Measurements from ENCODE around the gene KLF6.

The KLF6 gene

DNA sequence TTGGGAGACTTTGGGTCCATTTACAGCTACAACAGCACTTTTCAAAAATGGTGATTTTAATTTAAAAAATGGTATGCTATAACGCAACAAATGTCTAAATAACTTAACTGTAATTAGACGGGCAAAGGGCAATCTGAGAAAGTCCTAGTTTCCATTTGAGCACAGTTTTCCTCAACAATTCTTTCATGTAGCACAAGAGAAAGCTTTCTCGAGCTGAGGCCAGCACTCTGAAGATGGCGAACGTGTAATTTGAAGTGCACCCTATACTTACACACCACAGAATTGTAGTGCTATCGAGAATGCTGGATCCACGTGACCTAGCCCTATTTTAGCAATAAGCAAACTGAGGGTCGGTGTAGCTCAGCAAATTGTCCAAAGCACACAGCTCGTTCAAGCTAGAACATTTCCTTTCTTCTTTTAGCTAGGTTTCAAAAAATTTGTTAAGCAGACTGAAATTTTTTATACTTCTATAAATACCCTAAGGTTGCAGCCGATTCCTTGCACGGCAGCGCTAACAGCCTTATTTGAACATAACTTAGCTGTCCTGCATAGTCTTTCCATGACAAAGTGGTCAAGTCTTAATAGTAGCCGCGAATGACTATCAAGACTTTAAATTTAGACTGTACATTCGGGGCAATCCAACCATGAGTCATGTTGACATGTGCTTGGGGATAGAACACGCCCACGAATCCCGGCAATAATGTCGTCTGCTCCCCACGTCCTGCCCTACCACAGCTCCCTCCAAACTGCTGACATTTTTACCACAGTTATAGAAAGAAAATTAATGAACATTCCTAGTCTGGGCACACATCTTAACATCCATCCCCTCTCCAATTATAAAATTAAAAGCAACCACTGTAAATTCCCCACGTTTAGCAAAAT lies 10.0 kb downstream of the KLF6 start:
- no peak for DNase-seq (ENCODE audit: low read depth)

- no peak for DNase-seq (ENCODE audit: low read depth)
Observed at GRCh38 chr10:3774018-3774813, 10.8 kb downstream of the KLF6 start.

DNA sequence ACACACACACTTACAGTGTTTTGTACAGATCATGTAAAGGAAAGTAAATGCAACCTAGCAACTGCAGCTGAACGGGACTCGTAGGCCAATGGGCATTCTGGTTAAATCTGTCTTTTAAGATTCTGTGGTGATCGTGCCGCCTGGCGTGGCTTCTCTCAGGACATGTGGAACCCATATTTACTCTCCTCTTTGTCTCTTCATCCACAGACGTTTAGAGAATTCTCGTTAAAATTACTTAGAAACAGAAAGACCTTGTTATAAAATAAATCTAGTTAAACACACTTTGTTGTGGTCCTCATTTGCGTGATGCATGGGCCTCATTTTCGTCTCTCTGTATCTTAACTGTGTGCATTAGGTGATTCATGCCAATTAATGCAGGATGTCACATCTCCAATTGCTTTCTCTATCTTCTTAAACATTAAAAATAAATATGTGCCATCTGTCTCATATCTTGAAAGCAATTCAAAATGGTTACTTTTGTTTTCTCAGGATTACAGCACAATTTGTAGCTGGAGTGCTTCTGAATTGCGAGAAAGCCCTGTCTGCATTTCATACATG lies 11.5 kb downstream of the KLF6 start:
- no peak for DNase-seq (ENCODE audit: low read depth)

GRCh38 chr10:3772361-3773171 lies 12.4 kb downstream of the KLF6 start:
- no peak for DNase-seq (ENCODE audit: low read depth)

DNA sequence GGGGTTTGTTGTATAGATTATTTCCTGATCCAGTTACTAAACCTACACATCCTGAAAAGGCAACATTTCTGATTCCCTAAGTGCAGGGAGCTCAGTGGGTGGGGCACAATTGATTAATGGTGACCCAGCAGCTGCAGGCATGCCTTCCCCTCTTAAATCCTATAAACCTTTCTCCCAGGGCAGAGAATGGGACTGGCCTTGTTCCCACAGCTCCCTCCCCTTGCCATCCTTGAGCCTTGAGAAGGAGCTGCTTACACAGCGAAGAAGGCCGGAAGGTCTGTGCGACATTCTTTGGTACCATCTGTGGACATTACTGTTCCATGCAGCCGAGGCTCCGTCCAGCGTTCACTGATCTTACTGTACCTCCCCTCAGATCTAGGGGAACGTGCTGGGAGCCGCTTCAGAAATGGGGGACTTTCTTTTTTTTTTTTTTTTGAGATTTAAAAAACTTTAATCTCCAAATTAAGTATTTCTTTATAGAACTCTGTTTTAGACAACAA lies 14.3 kb downstream of the KLF6 start:
- DNase-seq (ENCODE audit: low read depth), result no peak

GRCh38 chr10:3769556-3769955 lies 15.5 kb downstream of the KLF6 start:
- DNase-seq (ENCODE audit: low read depth), result no peak

DNA sequence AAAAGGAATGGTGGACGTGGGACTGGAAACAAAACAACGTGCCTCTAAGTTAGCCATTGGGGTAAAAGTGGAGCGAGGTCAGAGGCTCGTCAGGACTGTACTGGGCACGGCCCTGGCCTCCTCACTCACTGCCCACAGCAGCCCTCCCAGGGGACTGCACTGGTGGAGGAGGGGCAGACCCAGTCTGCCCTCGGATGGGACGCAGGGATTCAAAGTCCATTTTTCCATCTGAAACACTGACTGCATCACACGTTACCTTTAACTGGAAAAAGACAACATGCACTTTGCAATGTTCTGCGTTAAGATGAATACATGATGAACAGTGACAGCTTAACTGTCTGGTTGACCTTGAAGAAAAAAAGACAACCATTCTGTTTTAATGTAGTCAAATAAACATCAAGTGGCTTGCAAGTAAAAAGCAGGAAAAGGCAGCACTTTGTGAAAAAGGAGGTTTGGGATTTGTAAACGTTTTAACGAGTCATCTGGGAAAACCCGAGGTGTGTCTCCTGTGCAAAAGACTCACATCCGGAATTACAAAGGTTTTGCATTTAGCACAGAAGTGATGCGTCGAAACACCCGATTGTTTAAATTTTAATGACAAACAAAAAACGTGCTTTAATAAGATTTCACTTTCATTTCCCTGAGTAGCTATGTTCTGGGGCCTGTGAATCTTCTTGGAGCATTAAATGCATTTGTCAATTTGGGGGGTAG lies 18.8 kb downstream of the KLF6 start:
- DNase-seq (ENCODE audit: low read depth), result no peak

DNA sequence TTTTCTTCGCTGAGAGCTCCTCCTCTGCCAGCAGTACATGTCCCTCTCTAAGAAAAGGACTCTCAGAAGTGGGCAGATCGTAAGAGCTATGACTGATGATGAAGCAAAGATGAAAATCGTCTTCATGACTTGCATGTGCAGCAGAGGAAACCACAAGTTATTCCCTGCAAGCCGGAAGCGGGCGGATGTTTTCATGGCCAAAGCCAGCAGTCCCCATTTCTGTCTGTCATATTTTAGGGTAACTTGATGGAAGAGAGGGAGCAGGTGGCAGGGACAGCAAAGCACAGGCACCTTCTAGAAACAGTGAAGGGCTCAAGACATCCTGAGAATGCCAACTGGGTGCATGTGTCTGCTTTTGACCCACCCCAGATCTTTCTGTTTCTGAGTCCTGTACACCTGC lies 19.9 kb downstream of the KLF6 start:
- DNase-seq (ENCODE audit: low read depth), result no peak

- no peak for DNase-seq (ENCODE audit: low read depth)
Observed at GRCh38 chr10:3764626-3765112, 20.3 kb downstream of the KLF6 start.

DNA sequence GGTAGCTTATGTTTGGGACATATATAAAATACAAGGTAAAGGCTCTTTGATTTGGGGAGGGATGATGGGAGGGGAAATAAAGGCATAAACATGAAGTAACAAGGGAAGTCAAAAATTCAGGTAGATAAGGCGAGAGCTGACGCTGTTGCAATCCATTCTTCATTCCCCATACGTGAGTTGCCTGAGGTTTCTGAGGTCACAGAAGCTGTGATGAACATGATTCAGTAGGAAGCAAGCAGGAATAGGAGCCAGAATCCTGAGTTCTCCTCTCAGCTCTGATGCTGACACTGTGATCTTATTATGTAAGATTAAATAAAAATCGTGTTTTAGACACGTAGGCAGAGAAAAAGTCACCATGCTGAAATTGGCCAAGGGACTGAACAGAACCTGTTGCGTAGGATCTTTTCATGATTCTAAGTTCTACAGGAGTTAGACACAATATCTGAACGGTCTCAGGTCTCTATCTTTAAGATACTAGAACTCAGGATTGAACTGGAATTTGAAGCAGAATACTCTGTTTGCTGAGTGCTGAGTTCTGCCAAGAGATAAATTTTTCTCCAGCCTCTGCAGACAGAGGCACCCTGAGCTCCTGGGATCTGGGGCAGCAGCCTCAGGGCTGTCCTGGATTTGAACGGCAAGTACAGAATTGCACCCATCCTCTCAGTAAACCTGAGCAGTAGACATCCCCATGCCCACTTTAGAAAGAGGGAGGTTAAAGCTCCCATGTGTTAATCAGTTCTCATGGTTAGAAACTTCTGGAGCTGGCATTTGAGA lies 21.0 kb downstream of the KLF6 start:
- no peak for DNase-seq (ENCODE audit: low read depth)

GRCh38 chr10:3763035-3763456 lies 22.0 kb downstream of the KLF6 start:
- no peak for DNase-seq (ENCODE audit: low read depth)

DNA sequence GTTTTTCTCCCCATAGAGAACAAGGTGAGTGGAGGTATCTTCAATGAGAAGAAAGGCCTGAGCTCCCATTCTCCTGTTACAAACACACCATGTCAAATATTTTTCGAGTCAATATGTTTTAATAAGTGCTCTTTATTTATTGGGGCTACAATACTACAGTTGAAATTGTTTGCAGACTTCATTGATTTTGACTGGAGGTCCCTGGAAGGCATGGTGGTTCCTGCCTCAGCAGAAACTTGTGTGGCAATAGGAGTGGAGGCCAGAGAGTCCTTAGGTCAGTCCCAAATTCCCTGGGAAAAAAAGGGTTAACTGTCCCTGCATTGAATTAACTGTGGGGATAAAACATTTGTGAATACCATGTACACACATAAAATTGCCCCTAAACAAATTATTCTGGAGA lies 22.7 kb downstream of the KLF6 start:
- no peak for DNase-seq (ENCODE audit: low read depth)

DNA sequence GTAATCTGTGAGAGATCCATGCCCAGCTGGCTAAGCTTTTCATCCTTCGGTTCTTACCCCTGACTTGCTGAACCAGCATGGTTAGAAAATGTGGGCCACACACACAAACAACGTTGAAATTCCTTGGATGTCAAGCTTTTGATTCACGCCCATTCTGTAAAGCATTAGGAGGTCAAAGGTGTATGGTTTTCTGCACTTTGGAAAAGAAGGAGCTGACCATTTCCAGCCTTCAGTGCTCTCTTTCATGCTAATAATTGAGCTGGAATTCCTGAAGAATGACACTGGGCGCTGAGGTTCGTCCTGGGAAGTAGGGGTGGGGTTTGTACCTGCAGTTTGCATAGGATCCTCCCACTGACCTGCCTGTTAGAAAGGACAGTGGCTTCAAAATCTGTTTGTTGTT lies 23.1 kb downstream of the KLF6 start:
- DNase-seq (ENCODE audit: low read depth), result no peak

DNA sequence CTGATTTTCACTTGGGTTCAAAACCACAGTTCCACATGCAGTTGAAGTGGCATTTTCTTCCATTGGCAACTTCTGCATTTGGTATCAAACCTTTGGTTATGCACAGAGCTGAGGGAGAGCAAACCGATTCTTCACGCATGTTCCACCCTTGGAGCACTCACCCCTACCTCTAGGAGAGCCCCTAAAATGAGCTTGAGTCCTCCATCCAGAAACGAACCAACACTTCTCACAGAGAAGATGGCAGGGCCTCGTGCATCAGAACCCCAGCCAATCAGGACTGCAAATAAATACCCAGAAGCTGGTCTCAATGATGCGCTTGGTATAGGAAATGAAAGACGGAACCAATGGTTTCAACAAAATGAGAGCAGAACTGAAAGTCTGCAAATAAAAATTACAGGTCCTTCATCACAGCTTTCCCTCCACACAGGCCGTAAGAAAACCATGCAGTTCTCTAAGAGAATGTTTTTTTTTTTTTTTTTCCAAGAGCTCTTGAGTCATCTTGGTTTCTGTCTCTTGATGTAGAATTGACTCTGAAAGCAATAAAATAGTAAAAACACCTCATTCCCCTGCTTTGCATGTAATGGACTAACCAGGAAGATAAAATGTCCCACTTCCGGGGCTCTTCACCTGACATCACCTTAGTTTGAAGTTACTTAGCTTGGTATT lies 23.9 kb downstream of the KLF6 start:
- DNase-seq (ENCODE audit: low read depth), result no peak

DNA sequence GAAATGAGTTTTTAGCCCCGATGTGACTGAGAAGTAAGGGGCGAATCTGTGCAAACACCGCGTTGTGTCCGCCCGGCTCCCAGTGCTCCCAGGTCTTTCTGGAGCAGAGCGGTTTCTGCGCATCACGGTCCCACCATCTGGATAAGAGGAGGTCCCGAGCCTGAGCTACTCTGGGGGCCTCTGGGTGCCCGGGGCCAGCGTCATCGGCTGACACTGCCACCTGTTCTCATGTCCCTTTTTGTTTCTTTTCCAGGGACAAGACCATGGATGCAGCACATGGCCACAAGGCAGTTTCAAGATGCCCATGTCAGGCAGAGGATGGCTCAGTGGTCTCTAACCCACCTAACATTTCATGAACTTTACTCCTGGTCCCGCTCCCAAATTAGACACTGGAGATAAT lies 24.9 kb downstream of the KLF6 start:
- DNase-seq (ENCODE audit: low read depth), result no peak

DNA sequence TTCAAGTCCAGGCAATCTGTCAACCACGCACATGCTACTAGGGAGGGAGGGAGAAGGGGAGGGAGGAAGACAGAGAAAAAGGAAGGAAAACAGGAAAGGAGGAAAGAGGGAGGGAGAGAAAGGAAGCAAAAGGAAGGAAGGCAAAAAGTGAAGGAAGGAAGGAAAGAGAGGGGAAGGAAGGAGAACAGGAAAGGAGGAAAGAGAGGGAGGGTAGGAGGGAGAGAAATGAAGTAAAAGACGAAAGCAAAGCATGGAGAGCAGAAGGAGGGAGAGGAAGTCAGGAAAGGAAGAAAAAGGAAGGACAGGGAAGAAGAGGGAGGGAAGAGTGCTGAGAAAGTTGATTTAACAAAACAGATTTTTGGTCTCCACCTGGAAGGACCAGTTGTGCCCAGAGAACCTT lies 25.6 kb downstream of the KLF6 start:
- DNase-seq (ENCODE audit: low read depth), result no peak

DNA sequence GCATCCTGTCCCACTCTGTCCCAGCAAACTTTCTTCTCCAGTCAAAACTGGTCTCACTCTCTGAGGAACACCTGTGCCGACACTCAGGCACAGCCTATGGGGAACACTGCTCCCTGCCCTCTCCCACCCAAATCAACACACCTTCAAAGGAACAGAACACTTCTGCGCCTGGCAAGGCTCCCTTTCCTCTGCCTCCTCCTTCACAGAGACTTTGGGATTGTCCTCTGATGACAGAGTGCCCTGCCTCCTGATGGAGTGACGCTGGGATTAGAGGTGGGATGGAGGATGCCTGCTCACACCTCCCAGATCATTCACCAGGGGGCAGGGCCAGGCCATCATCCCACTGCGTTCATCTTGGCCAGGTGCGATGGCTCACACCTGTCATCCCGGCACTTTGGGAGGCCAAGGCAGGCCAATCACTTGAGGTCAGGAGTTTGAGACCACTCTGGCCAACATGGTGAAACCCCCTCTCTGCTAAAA lies 26.5 kb downstream of the KLF6 start:
- no peak for DNase-seq (ENCODE audit: low read depth)

- DNase-seq (ENCODE audit: low read depth), result no peak
Observed at GRCh38 chr10:3757638-3758490, 27.1 kb downstream of the KLF6 start.

- DNase-seq (ENCODE audit: low read depth), result no peak
Observed at GRCh38 chr10:3757250-3757637, 27.8 kb downstream of the KLF6 start.

Data from activated T-cell treated with anti-CD3 and anti-CD28 coated beads for 1 hour (primary cell).